ENCODE results near the gene ICAM5. TPM values are rescaled to one million over a fixed set of nuclear protein-coding genes. Genes with fewer than 3 reads are reported as not detected.

The ICAM5 gene
- total and polyA plus RNA-seq, 9 of the 15 experiments (the other 6 are each of a cell fraction or from before 2014, with no cell fraction given), result 0.10 to 114 (median 13.7) TPM

DNA sequence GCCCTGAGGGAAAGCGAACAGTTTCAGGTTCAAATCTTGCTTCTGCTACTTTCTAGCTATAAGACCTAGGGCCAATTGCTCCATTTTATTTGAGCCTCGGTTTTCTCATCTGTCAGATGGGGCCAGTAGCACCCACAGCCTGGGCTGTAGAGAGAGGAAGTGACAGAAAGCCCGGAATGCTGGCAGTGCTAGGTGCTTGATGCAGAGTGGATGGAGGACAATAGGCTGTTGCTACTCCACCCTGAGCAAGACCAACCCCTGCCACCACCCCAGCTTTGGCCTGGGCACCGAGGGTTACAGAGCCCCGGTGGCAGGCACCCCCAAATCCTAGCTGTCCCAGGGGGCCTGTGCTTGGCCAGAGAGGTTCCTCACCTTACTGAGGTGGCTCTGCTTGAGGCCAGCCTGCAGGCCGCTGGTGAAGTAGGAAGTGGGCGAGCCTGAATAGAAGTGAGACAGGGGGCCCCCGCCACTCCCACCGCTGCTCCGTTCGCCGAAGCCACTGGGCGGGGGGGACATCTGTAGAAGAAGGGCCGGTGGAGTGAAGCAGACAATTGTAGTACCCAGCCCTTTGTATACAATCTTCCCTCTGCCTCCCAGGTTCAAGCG, 28.2 kb downstream of the ICAM5 start:
- DNase-seq (ENCODE audit: extremely low read depth in 1 of 4, low spot score in 3 of 4) (no peak), ATAC-seq (no peak), FAIRE-seq (no peak)
- no TSS peak for BruUV-seq (replicated peaks)
- Histone ChIP-seq H3K27me3 (ENCODE audit: control insufficient read depth in 2 of 2, insufficient read depth in 2 of 2, low read length in 2 of 2) (no peaks in the 10 kb centered on the region), H3K79me2 (ENCODE audit: control insufficient read depth, insufficient read depth, low read length) (peaks cover 23% of the 10 kb centered on the region), H3K36me3 (ENCODE audit: control insufficient read depth, insufficient read depth, low read length) (peaks cover 80% of the 10 kb centered on the region; the same call in 2 of the 3 replicates), H3K9me1 (ENCODE audit: control insufficient read depth, insufficient read depth, low read length) (no peaks in the 10 kb centered on the region), H3K9ac (ENCODE audit: insufficient read depth in 1 of 2, low read depth in 2 of 2, low read length in 2 of 2) (peak overlapping the region in 1 of 2 experiments; percentile 50; a peak in 2 of 4 replicates), H2AFZ (ENCODE audit: low read depth, low read length) (no peak overlapping the region), H4K20me1 (replicated peaks; ENCODE audit: control insufficient read depth, insufficient read depth, low read length) (0 out of 2 replicates have a peak, but pooled peaks cover 8% of the 10 kb centered on the region), H3K27ac (ENCODE audit: extremely low read depth, low read depth, low read length) (no peak overlapping the region), H3K4me3 (no peak overlapping the region), H3K9me3 (replicated peaks; ENCODE audit: control insufficient read depth, insufficient read depth, low read depth, low read length) (no peaks in the 10 kb centered on the region), H3K4me1 (replicated peaks in 1 of 2; ENCODE audit: control insufficient read depth in 2 of 2, insufficient read depth in 2 of 2, low read length in 2 of 2) (peaks cover 16 to 64% of the 10 kb centered on the region in 2 experiments), H3K4me2 (ENCODE audit: insufficient read depth, low read length) (no peak overlapping the region)
- ChIA-PET CTCF (ENCODE audit: low intra/inter-chr PET ratio) (no interaction called here), POLR2A (interaction anchor here (0.6 to 3.3 kb wide), 5 partner anchors 7 to 18 kb away, joined by 3 to 19 read pairs (median 7); no protein-coding TSS in a partner anchor)
- intact Hi-C loops (cut with micrococcal nuclease), result no loop called here
- TF ChIP-seq MCM5 (IDR thresholded peaks at IDR 0.05; ENCODE audit: low read depth), result no peak
- no peak for TF ChIP-seq EHMT2 (IDR thresholded peaks at IDR 0.05)
- TF ChIP-seq RBM25 (IDR thresholded peaks at IDR 0.05; ENCODE audit: low read depth, low read length, severe bottlenecking), result peak; percentile 71
- 0 out of 4 replicates have a peak, but pooled peaks of 1 of the 2 experiments have one; percentile 33 for TF ChIP-seq KDM1A (IDR thresholded peaks at IDR 0.05)
- peak; percentile 55; the same call in 1 of the 2 replicates for TF ChIP-seq SPI1 (IDR thresholded peaks at IDR 0.05; ENCODE audit: borderline replicate concordance, low read depth, low read length)
- peak; percentile 45; the same call in 1 of the 2 replicates for TF ChIP-seq BCOR (IDR thresholded peaks at IDR 0.05)
- TF ChIP-seq ADNP (tag; IDR thresholded peaks at IDR 0.05), result peak; percentile 59; the same call in 1 of the 2 replicates
- in situ Hi-C loops (cut with MboI), result no loop called here
- WGBS (ENCODE audit: insufficient coverage, low coverage, missing lambda C conversion rate), result 92% methylated on average over 15 of the region's 15 CpGs

Data from K562 (cell line).